DOHH2 (cell line): ENCODE measurements around the gene DEAF1.

Experiments
- H3F3A ChIP-seq: fragments of 200-600 bp; sonication (generic), shearing (Covaris generic); 2 replicates; pipeline ENCODE4 v1.6.0; 2016; ENCODE audit warnings: antibody characterized with exemption, mild to moderate bottlenecking; ENCODE audit not compliant: control insufficient read depth, insufficient read depth
- H3K27ac ChIP-seq: fragments of 200-600 bp; sonication (generic); 2 replicates; pipeline ENCODE4 v1.5.1; 2014; ENCODE audit warnings: low read depth, mild to moderate bottlenecking, low read length, moderate library complexity
- H3K27me3 ChIP-seq: fragments of 200-600 bp; sonication (generic); 2 replicates; pipeline ENCODE4 v1.6.1; 2014; ENCODE audit warnings: mild to moderate bottlenecking, low read length, mixed read lengths; ENCODE audit not compliant: control insufficient read depth
- H3K36me3 ChIP-seq: fragments of 200-600 bp; sonication (generic); 2 replicates; pipeline ENCODE4 v1.6.1; 2014; ENCODE audit warnings: mild to moderate bottlenecking, low read length, moderate library complexity, mixed read lengths; ENCODE audit not compliant: control insufficient read depth
- H3K4me1 ChIP-seq: fragments of 200-600 bp; sonication (generic); 2 replicates; pipeline ENCODE4 v1.6.1; 2014; ENCODE audit warnings: mild to moderate bottlenecking, low read length, mixed read lengths; ENCODE audit not compliant: control insufficient read depth
- H3K4me2 ChIP-seq: fragments of 200-600 bp; sonication (generic); 2 replicates; pipeline ENCODE4 v1.6.0; 2014; ENCODE audit warnings: mild to moderate bottlenecking, low read length, moderate library complexity
- H3K4me3 ChIP-seq: fragments of 200-600 bp; sonication (generic); 2 replicates; pipeline ENCODE4 v1.5.1; 2014; ENCODE audit warnings: mild to moderate bottlenecking, low read length, mixed read lengths
- H3K79me2 ChIP-seq: fragments of 200-600 bp; sonication (generic); 2 replicates; pipeline ENCODE4 v1.6.1; 2014; ENCODE audit warnings: mild to moderate bottlenecking, low read length, mixed read lengths; ENCODE audit not compliant: control insufficient read depth
- H3K9me2 ChIP-seq: fragments of 200-600 bp; sonication (generic); replicated peaks from 2 replicates; pipeline ENCODE4 v1.6.1; 2014; ENCODE audit warnings: mild to moderate bottlenecking, low read length, mixed read lengths; ENCODE audit not compliant: control insufficient read depth
- H3K9me3 ChIP-seq: fragments of 200-600 bp; sonication (generic); 2 replicates; pipeline ENCODE4 v1.6.1; 2014; ENCODE audit warnings: antibody characterized with exemption, low read length, mixed read lengths; ENCODE audit not compliant: control insufficient read depth, insufficient read depth
- H4K20me1 ChIP-seq: fragments of 200-600 bp; sonication (generic); 2 replicates; pipeline ENCODE4 v1.6.0; 2014; ENCODE audit warnings: low read depth, mild to moderate bottlenecking, antibody characterized with exemption, low read length, moderate library complexity; ENCODE audit not compliant: control insufficient read depth, insufficient read depth
- CTCF ChIP-seq: fragments of 200-600 bp; sonication (generic); IDR thresholded peaks from one replicate; pipeline ENCODE4 v1.5.1; 2014; ENCODE audit warnings: antibody characterized with exemption, mild to moderate bottlenecking, low read depth, low read length; ENCODE audit not compliant: poor library complexity, severe bottlenecking
- EZH2phosphoT487 ChIP-seq: fragments of 200-600 bp; sonication (generic); IDR thresholded peaks from 2 replicates; pipeline ENCODE4 v1.6.1; 2017; ENCODE audit warnings: borderline replicate concordance, mild to moderate bottlenecking, antibody characterized with exemption, low read length, moderate library complexity, mixed read lengths

Gene DEAF1

GRCh38 chr11:613369-613968 lies 81.6 kb downstream of the DEAF1 start:
- no peak overlapping the region for H3K27ac ChIP-seq
- no peak overlapping the region for H3K4me2 ChIP-seq
- H3K4me3 ChIP-seq, result no peak overlapping the region
- H3K4me1 ChIP-seq, result peaks cover 31% of the 10 kb centered on the region
- no peaks in the 10 kb centered on the region for H3K9me2 ChIP-seq
- peaks cover 6% of the 10 kb centered on the region for H3K79me2 ChIP-seq
- H3K9me3 ChIP-seq, result no peaks in the 10 kb centered on the region
- peaks cover 10% of the 10 kb centered on the region; the same call in 1 of the 2 replicates for H3F3A ChIP-seq
- peaks cover 54% of the 10 kb centered on the region for H3K36me3 ChIP-seq
- H4K20me1 ChIP-seq, result peaks cover 8% of the 10 kb centered on the region
- H3K27me3 ChIP-seq, result no peaks in the 10 kb centered on the region
- TF ChIP-seq CTCF, result no peak

GRCh38 chr11:612961-613300 lies 82.1 kb downstream of the DEAF1 start:
- H3K79me2 ChIP-seq, result peaks cover 6% of the 10 kb centered on the region
- peaks cover 8% of the 10 kb centered on the region for H4K20me1 ChIP-seq
- H3K27ac ChIP-seq, result no peak overlapping the region
- no peak for TF ChIP-seq CTCF
- no peak for TF ChIP-seq EZH2phosphoT487
- H3K36me3 ChIP-seq, result peaks cover 55% of the 10 kb centered on the region
- H3K4me2 ChIP-seq, result no peak overlapping the region
- peaks cover 10% of the 10 kb centered on the region; the same call in 1 of the 2 replicates for H3F3A ChIP-seq
- no peaks in the 10 kb centered on the region for H3K9me3 ChIP-seq
- H3K27me3 ChIP-seq, result no peaks in the 10 kb centered on the region
- H3K9me2 ChIP-seq, result no peaks in the 10 kb centered on the region
- H3K4me3 ChIP-seq, result no peak overlapping the region
- peaks cover 31% of the 10 kb centered on the region for H3K4me1 ChIP-seq

- no peaks in the 10 kb centered on the region for H3K9me3 ChIP-seq
- H3K4me1 ChIP-seq, result peaks cover 31% of the 10 kb centered on the region
- no peak overlapping the region for H3K4me3 ChIP-seq
- H3K27ac ChIP-seq, result no peak overlapping the region
- no peak for TF ChIP-seq CTCF
- TF ChIP-seq EZH2phosphoT487, result no peak
- peaks cover 6% of the 10 kb centered on the region for H3K79me2 ChIP-seq
- H3K9me2 ChIP-seq, result no peaks in the 10 kb centered on the region
- peaks cover 8% of the 10 kb centered on the region for H4K20me1 ChIP-seq
- H3K4me2 ChIP-seq, result no peak overlapping the region
- H3K27me3 ChIP-seq, result no peaks in the 10 kb centered on the region
- peaks cover 60% of the 10 kb centered on the region for H3K36me3 ChIP-seq
- peaks cover 10% of the 10 kb centered on the region; the same call in 1 of the 2 replicates for H3F3A ChIP-seq
These were observed 82.6 kb downstream of the DEAF1 start for GRCh38 chr11:612201-612960.
